HepG2 (cell line): ENCODE results near the gene FAM171A2. TPM values are rescaled to one million over a fixed set of nuclear protein-coding genes. Genes with fewer than 3 reads are reported as not detected.

Experiments
- AGO2 ChIP-seq: fragments of 200-400 bp; formaldehyde crosslinking; optimal IDR thresholded peaks from 2 replicates; pipeline ENCODE3; 2017; ENCODE audit warnings: mild to moderate bottlenecking, low read depth, low read length, moderate library complexity
- BATF2 ChIP-seq: sonication (generic); formaldehyde crosslinking; IDR thresholded peaks from 2 replicates; pipeline ENCODE4 v1.8.0; 2022; ENCODE audit warnings: mild to moderate bottlenecking, missing genetic modification reagents, moderate library complexity
- CTCF ChIP-seq: sonication (generic); formaldehyde crosslinking; IDR thresholded peaks from 2 replicates; pipeline ENCODE4 v1.5.0; 2020; ENCODE audit warnings: mild to moderate bottlenecking, missing genetic modification reagents, moderate library complexity
- EZH2 ChIP-seq: conservative IDR thresholded peaks from 2 replicates; pipeline ENCODE4 v1.6.1; 2012; ENCODE audit warnings: mild to moderate bottlenecking, low read depth, low read length, moderate library complexity
- IRF9 ChIP-seq: sonication (generic); formaldehyde crosslinking; IDR thresholded peaks from 2 replicates; pipeline ENCODE4 v1.8.0; 2022; ENCODE audit warnings: missing genetic modification reagents, mild to moderate bottlenecking, borderline replicate concordance
- NFE2 ChIP-seq: sonication (generic); formaldehyde crosslinking; IDR thresholded peaks from 2 replicates; pipeline ENCODE4 v1.4.0; 2020; ENCODE audit warnings: missing genetic modification reagents
- RBAK ChIP-seq: sonication (generic); formaldehyde crosslinking; IDR thresholded peaks from 2 replicates; pipeline ENCODE4 v1.5.1; 2020; ENCODE audit warnings: mild to moderate bottlenecking, missing genetic modification reagents
- RNF2 ChIP-seq: fragments of 450-650 bp; conservative IDR thresholded peaks from 2 replicates; pipeline ENCODE4 v1.6.1; 2016; ENCODE audit warnings: low read depth
- SALL2 ChIP-seq: sonication (generic); formaldehyde crosslinking; IDR thresholded peaks from 2 replicates; pipeline ENCODE4 v1.8.1; 2023; ENCODE audit warnings: mild to moderate bottlenecking, missing genetic modification reagents, inconsistent platforms
- SIX1 ChIP-seq: sonication (generic); formaldehyde crosslinking; IDR thresholded peaks from 2 replicates; pipeline ENCODE4 v1.4.0; 2020; ENCODE audit warnings: missing genetic modification reagents, borderline replicate concordance
- SRSF1 ChIP-seq: fragments of 200-400 bp; formaldehyde crosslinking; optimal IDR thresholded peaks from 2 replicates; pipeline ENCODE3; 2017; ENCODE audit warnings: mild to moderate bottlenecking, low read depth, low read length, moderate library complexity
- ZNF224 ChIP-seq: sonication (generic); formaldehyde crosslinking; IDR thresholded peaks from 2 replicates; pipeline ENCODE4 v1.5.0; 2020; ENCODE audit warnings: mild to moderate bottlenecking, missing genetic modification reagents
- ZNF225 ChIP-seq: sonication (generic); formaldehyde crosslinking; IDR thresholded peaks from 2 replicates; pipeline ENCODE4 v1.4.0; 2020; ENCODE audit warnings: mild to moderate bottlenecking, missing genetic modification reagents
- ZNF615 ChIP-seq: sonication (generic); formaldehyde crosslinking; IDR thresholded peaks from 2 replicates; pipeline ENCODE4 v1.5.0; 2020; ENCODE audit warnings: mild to moderate bottlenecking, missing genetic modification reagents, borderline replicate concordance
- ZNF740 ChIP-seq: sonication (generic); formaldehyde crosslinking; IDR thresholded peaks from 2 replicates; pipeline ENCODE4 v1.4.0; 2020; ENCODE audit warnings: missing genetic modification reagents
- ZNF772 ChIP-seq: sonication (generic); formaldehyde crosslinking; IDR thresholded peaks from 2 replicates; pipeline ENCODE4 v1.5.0; 2020; ENCODE audit warnings: mild to moderate bottlenecking, missing genetic modification reagents
- ZSCAN20 ChIP-seq: sonication (generic); formaldehyde crosslinking; IDR thresholded peaks from 2 replicates; pipeline ENCODE4 v1.4.0; 2020; ENCODE audit warnings: missing genetic modification reagents, mild to moderate bottlenecking, borderline replicate concordance
- ZSCAN22 ChIP-seq: sonication (generic); formaldehyde crosslinking; IDR thresholded peaks from 2 replicates; pipeline ENCODE4 v1.4.0; 2020; ENCODE audit warnings: mild to moderate bottlenecking, missing genetic modification reagents
- polyA plus RNA-seq, 8 experiments: library from polyadenylated mRNA; depleted of rRNA in 3 of 8; stranded (reverse) in 7 of 8; unstranded in 1 of 8; fragments of >200 nt; fragmentation: Illumina TruSeq in 4 of 8; extraction: Trizol in 4 of 8; gene quantifications; 2 replicates each; pipeline versions ENCODE4 v1.2.1 to v1.2.3, GENCODE V29; 2011 to 2016; ENCODE audit warnings: low read depth in 4 of 8, missing spikeins in 1 of 8, mixed read lengths in 1 of 8; ENCODE audit not compliant: insufficient read depth in 1 of 8
- total RNA-seq, 5 experiments: library from RNA; depleted of rRNA; stranded (reverse); fragments of >200 nt; fragmentation: Illumina TruSeq; extraction: Trizol; gene quantifications; 2 replicates each; pipeline ENCODE4 v1.2.3, GENCODE V29; 2016; ENCODE audit warnings: low read depth in 1 of 5
- TF ChIP-seq, protein P1 (sequence below): sonication (generic); formaldehyde crosslinking; IDR thresholded peaks from 2 replicates; pipeline ENCODE4 v1.4.0; 2020; ENCODE audit warnings: missing genetic modification reagents
- TF ChIP-seq, protein P2 (sequence below): IDR thresholded peaks from 2 replicates; pipeline ENCODE4 v1.6.1; 2012; ENCODE audit warnings: inconsistent platforms
- TF ChIP-seq, protein P3 (sequence below): sonication (generic); formaldehyde crosslinking; IDR thresholded peaks from 2 replicates; pipeline ENCODE4 v1.5.1; 2020; ENCODE audit warnings: missing genetic modification reagents, mild to moderate bottlenecking, borderline replicate concordance
- TF ChIP-seq, protein P4 (sequence below): sonication (generic); formaldehyde crosslinking; IDR thresholded peaks from 2 replicates; pipeline ENCODE4 v1.8.1; 2022; ENCODE audit warnings: low read depth, mild to moderate bottlenecking, missing genetic modification reagents

The FAM171A2 gene
- total and polyA plus RNA-seq, 2 of the 13 experiments (the other 11 are each of a cell fraction or from before 2014, with no cell fraction given) = 1.8 to 3.6 TPM

DNA sequence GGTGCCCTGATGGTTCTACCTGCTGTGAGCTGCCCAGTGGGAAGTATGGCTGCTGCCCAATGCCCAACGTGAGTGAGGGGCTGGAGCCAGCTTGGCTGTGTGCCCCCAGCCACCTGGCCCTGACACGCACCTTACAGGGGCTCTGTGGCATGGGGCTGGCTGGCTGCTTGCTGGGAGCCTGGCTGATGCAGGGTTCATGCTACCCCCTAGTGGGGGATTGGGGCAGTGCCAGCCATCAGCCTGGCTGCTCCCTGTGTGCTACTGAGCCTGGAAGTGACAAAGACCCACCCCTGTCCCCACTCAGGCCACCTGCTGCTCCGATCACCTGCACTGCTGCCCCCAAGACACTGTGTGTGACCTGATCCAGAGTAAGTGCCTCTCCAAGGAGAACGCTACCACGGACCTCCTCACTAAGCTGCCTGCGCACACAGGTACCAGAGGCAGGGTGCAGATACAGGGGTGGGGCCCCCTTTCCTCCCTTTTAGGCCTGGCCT, 12.9 kb downstream of the FAM171A2 start (continued):
- no peak for TF ChIP-seq ZNF615 (CRISPR knock-in tag)
- no peak for TF ChIP-seq NFE2 (CRISPR knock-in tag)
- TF ChIP-seq, protein P1, sequence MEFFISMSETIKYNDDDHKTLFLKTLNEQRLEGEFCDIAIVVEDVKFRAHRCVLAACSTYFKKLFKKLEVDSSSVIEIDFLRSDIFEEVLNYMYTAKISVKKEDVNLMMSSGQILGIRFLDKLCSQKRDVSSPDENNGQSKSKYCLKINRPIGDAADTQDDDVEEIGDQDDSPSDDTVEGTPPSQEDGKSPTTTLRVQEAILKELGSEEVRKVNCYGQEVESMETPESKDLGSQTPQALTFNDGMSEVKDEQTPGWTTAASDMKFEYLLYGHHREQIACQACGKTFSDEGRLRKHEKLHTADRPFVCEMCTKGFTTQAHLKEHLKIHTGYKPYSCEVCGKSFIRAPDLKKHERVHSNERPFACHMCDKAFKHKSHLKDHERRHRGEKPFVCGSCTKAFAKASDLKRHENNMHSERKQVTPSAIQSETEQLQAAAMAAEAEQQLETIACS (CRISPR knock-in tag) = peak; percentile 55
- no peak for TF ChIP-seq RBAK
- TF ChIP-seq, protein P2, sequence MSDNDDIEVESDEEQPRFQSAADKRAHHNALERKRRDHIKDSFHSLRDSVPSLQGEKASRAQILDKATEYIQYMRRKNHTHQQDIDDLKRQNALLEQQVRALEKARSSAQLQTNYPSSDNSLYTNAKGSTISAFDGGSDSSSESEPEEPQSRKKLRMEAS = no peak
- TF ChIP-seq ZNF224 (CRISPR knock-in tag) = no peak
- TF ChIP-seq ZSCAN20 (CRISPR knock-in tag) = no peak
- TF ChIP-seq, protein P3, sequence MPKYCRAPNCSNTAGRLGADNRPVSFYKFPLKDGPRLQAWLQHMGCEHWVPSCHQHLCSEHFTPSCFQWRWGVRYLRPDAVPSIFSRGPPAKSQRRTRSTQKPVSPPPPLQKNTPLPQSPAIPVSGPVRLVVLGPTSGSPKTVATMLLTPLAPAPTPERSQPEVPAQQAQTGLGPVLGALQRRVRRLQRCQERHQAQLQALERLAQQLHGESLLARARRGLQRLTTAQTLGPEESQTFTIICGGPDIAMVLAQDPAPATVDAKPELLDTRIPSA (CRISPR knock-in tag) = no peak
- no peak for TF ChIP-seq EZH2
- TF ChIP-seq SALL2 (CRISPR knock-in tag) = no peak; the same call in 1 of the 2 replicates
- no peak for TF ChIP-seq AGO2
- TF ChIP-seq, protein P4, sequence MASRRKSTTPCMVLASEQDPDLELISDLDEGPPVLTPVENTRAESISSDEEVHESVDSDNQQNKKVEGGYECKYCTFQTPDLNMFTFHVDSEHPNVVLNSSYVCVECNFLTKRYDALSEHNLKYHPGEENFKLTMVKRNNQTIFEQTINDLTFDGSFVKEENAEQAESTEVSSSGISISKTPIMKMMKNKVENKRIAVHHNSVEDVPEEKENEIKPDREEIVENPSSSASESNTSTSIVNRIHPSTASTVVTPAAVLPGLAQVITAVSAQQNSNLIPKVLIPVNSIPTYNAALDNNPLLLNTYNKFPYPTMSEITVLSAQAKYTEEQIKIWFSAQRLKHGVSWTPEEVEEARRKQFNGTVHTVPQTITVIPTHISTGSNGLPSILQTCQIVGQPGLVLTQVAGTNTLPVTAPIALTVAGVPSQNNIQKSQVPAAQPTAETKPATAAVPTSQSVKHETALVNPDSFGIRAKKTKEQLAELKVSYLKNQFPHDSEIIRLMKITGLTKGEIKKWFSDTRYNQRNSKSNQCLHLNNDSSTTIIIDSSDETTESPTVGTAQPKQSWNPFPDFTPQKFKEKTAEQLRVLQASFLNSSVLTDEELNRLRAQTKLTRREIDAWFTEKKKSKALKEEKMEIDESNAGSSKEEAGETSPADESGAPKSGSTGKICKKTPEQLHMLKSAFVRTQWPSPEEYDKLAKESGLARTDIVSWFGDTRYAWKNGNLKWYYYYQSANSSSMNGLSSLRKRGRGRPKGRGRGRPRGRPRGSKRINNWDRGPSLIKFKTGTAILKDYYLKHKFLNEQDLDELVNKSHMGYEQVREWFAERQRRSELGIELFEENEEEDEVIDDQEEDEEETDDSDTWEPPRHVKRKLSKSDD (CRISPR knock-in tag) = no peak
- 0 out of 2 replicates have a peak, but pooled peaks have one; percentile 27 for TF ChIP-seq IRF9 (CRISPR knock-in tag)
- peak; percentile 91 for TF ChIP-seq CTCF
- no peak for TF ChIP-seq ZNF772 (CRISPR knock-in tag)
- TF ChIP-seq RNF2 = no peak
- 0 out of 2 replicates have a peak, but pooled peaks have one; percentile 45 for TF ChIP-seq ZNF225 (CRISPR knock-in tag)
- TF ChIP-seq ZSCAN22 (CRISPR knock-in tag) = no peak
- no peak for TF ChIP-seq ZNF740 (CRISPR knock-in tag)
- no peak for TF ChIP-seq SIX1 (CRISPR knock-in tag)
- no peak for TF ChIP-seq SRSF1
- TF ChIP-seq BATF2 = no peak
